K562 (cell line): Measurements from ENCODE around the gene TRAF1. TPM values are rescaled to one million over a fixed set of nuclear protein-coding genes. Genes with fewer than 3 reads are reported as not detected.

ENCODE experiments used
- ATAC-seq: fragments of 200-7000 bp; cut with Tn5 transposase; 3 replicates; pipeline ENCODE4 v1.9.1; 2020; ENCODE audit warnings: moderate library complexity
- BruUV-seq: library from RNA; stranded (reverse); fragments of 400-500 nt; replicated peaks from 2 replicates; lab custom pipeline; 2021; lab: Mats Ljungman, UMichigan
- CTCF ChIA-PET: fragments of 300-600 bp; formaldehyde crosslinking; extraction: SDS; loops from one replicate; lab custom pipeline; 2021; ENCODE audit warnings: low intra/inter-chr PET ratio; lab: Yijun Ruan, JAX
- POLR2A ChIA-PET: fragments of 300-600, 350-650 bp; sonication (Branson Sonifier 250); formaldehyde crosslinking; extraction: SDS; loops from one replicate; lab custom pipeline; 2021; ENCODE audit warnings: antibody characterized with exemption, inconsistent platforms; lab: Yijun Ruan, JAX
- DNase-seq, 4 experiments: peaks; one replicate each; pipeline versions ENCODE4 v3.0.0 to v3.0.0-alpha.2; 2011 to 2018; ENCODE audit warnings: low spot score in 3 of 4, mixed read lengths in 3 of 4; ENCODE audit errors: extremely low read depth in 1 of 4
- FAIRE-seq: peaks from 2 replicates; lab custom pipeline; 2011; peaks lifted over from hg19 to GRCh38; lab: Jason Lieb, UNC
- H2AFZ ChIP-seq: 2 replicates; pipeline ENCODE4 v1.6.0; 2011; ENCODE audit warnings: low read depth, low read length, control low read depth, inconsistent platforms
- H3K27ac ChIP-seq: fragments of 200-600 bp; 3 replicates; pipeline ENCODE4 v1.8.0; 2011; ENCODE audit warnings: low read depth, mild to moderate bottlenecking, control low read depth, inconsistent platforms, low read length, moderate library complexity, mixed read lengths; ENCODE audit errors: extremely low read depth
- H3K27me3 ChIP-seq, 2 experiments: fragments of 300-600 bp in 1 of 2; 2 replicates in 1 of 2; 3 replicates in 1 of 2; pipeline versions ENCODE4 v1.6.0 to v1.8.0; 2011; ENCODE audit warnings: inconsistent platforms in 2 of 2, low read length in 2 of 2, mild to moderate bottlenecking in 1 of 2, mixed read lengths in 1 of 2, moderate library complexity in 1 of 2; ENCODE audit not compliant: control insufficient read depth in 2 of 2, insufficient read depth in 2 of 2
- H3K36me3 ChIP-seq: fragments of 300-600 bp; 3 replicates; pipeline ENCODE4 v1.8.0; 2011; ENCODE audit warnings: mild to moderate bottlenecking, low read length, inconsistent platforms; ENCODE audit not compliant: control insufficient read depth, insufficient read depth
- H3K4me1 ChIP-seq, 2 experiments: fragments of 200-600 bp in 1 of 2; replicated peaks in 1 of 2; 2 replicates in 1 of 2; 3 replicates in 1 of 2; pipeline versions ENCODE4 v1.5.1 to v1.8.0; 2011; ENCODE audit warnings: inconsistent platforms in 2 of 2, low read length in 2 of 2, mild to moderate bottlenecking in 1 of 2, mixed read lengths in 1 of 2, moderate library complexity in 1 of 2; ENCODE audit not compliant: control insufficient read depth in 2 of 2, insufficient read depth in 2 of 2
- H3K4me2 ChIP-seq: 2 replicates; pipeline ENCODE4 v1.6.1; 2011; ENCODE audit warnings: low read length, control low read depth, inconsistent platforms, mixed read lengths; ENCODE audit not compliant: insufficient read depth
- H3K4me3 ChIP-seq: fragments of 200-600 bp; sonication (generic), shearing (Covaris generic); 2 replicates; pipeline ENCODE4 v1.5.1; 2016; ENCODE audit warnings: control low read depth, inconsistent platforms
- H3K79me2 ChIP-seq: fragments of 200-600 bp; 3 replicates; pipeline ENCODE4 v1.8.0; 2011; ENCODE audit warnings: low read length, inconsistent platforms; ENCODE audit not compliant: control insufficient read depth, insufficient read depth
- H3K9ac ChIP-seq, 2 experiments: 2 replicates each; pipeline versions ENCODE4 v1.6.0 to v1.6.1; 2011; ENCODE audit warnings: low read depth in 2 of 2, low read length in 2 of 2, control low read depth in 1 of 2, inconsistent platforms in 1 of 2, mild to moderate bottlenecking in 1 of 2, mixed read lengths in 1 of 2; ENCODE audit not compliant: insufficient read depth in 1 of 2
- H3K9me1 ChIP-seq: one replicate; pipeline ENCODE4 v1.6.0; 2011; ENCODE audit warnings: inconsistent platforms, mild to moderate bottlenecking, low read length, moderate library complexity; ENCODE audit not compliant: control insufficient read depth, insufficient read depth
- H3K9me3 ChIP-seq: replicated peaks from 2 replicates; pipeline ENCODE4 v1.5.1; 2011; ENCODE audit warnings: low read depth, low read length, inconsistent platforms; ENCODE audit not compliant: control insufficient read depth, insufficient read depth
- H4K20me1 ChIP-seq: replicated peaks from 2 replicates; pipeline ENCODE4 v1.6.1; 2011; ENCODE audit warnings: low read length, inconsistent platforms, mixed read lengths; ENCODE audit not compliant: control insufficient read depth, insufficient read depth
- JUN ChIP-seq, 2 experiments: sonication (generic) in 1 of 2; formaldehyde crosslinking in 1 of 2; IDR thresholded peaks; 2 replicates each; pipeline versions ENCODE4 v1.6.1 to v1.8.0; 2012 to 2022; ENCODE audit warnings: borderline replicate concordance in 2 of 2, mild to moderate bottlenecking in 2 of 2, improper control_type of control experiment in 1 of 2, low read depth in 1 of 2, low read length in 1 of 2, missing genetic modification reagents in 1 of 2
- MTA2 ChIP-seq: fragments of 450-650 bp; IDR thresholded peaks from 2 replicates; pipeline ENCODE4 v1.6.1; 2016; ENCODE audit warnings: low read depth
- TAF7 ChIP-seq: fragments of 450-650 bp; IDR thresholded peaks from 2 replicates; pipeline ENCODE4 v1.6.1; 2016; ENCODE audit warnings: missing genetic modification characterization, missing compliant biosample characterization
- ZC3H8 ChIP-seq: fragments of 450-650 bp; IDR thresholded peaks from 2 replicates; pipeline ENCODE4 v1.6.1; 2017
- ZNF184 ChIP-seq: sonication (generic); formaldehyde crosslinking; IDR thresholded peaks from 2 replicates; pipeline ENCODE4 v1.5.0; 2020; ENCODE audit warnings: missing genetic modification reagents
- ZNF224 ChIP-seq: sonication (generic); formaldehyde crosslinking; IDR thresholded peaks from 2 replicates; pipeline ENCODE4 v1.8.0; 2022; ENCODE audit warnings: mild to moderate bottlenecking, missing genetic modification reagents
- WGBS: fragments of 100-300 bp; shearing (Covaris generic); methylation state at CpG from one replicate; pipeline ENCODE4 v1.1.6; 2016; ENCODE audit warnings: low coverage, mixed read lengths; ENCODE audit not compliant: insufficient coverage; ENCODE audit errors: missing lambda C conversion rate; 5-methylcytosine and 5-hydroxymethylcytosine counted together
- in situ Hi-C: fragments of 300-500 bp; cut with MboI; formaldehyde crosslinking; loops from 4 replicates; pipeline ENCODE4 v1.15.0; 2018; ENCODE audit warnings: inconsistent platforms, mixed read lengths
- intact Hi-C: fragments of 100-400 bp; cut with micrococcal nuclease; formaldehyde crosslinking; loops from 2 replicates; pipeline ENCODE4 v1.14.2; 2022
- polyA plus RNA-seq, 8 experiments: library from polyadenylated mRNA; depleted of rRNA in 4 of 8; stranded (reverse) in 5 of 8; unstranded in 3 of 8; fragments of >200 nt; fragmentation: Nextera tagmentation in 2 of 8; fragmentation: Illumina TruSeq in 1 of 8; extraction: Ambion mirVana in 2 of 8; extraction: Trizol in 1 of 8; gene quantifications; 2 replicates each; pipeline versions ENCODE4 v1.2.1 to v1.2.3, GENCODE V29; 2011 to 2014; ENCODE audit warnings: inconsistent platforms in 1 of 8, missing spikeins in 1 of 8
- total RNA-seq, 7 experiments: library from RNA; depleted of rRNA in 6 of 7; stranded (reverse); fragments of >200 nt in 6 of 7; fragmentation: Illumina TruSeq in 2 of 7; extraction: Trizol in 2 of 7; gene quantifications; 2 replicates each; pipeline versions ENCODE4 v1.2.1 to v1.2.3, GENCODE V29; 2011 to 2021; ENCODE audit warnings: low replicate concordance in 1 of 7
- TF ChIP-seq, protein P1 (sequence below): fragments of 450-650 bp; IDR thresholded peaks from 2 replicates; pipeline ENCODE4 v1.6.1; 2016; ENCODE audit warnings: borderline replicate concordance
- TF ChIP-seq, protein P2 (sequence below): fragments of 250-450 bp; sonication (Bioruptor Pico); IDR thresholded peaks from 2 replicates; pipeline ENCODE4 v1.4.0; 2020; ENCODE audit warnings: mild to moderate bottlenecking, moderate library complexity, borderline replicate concordance

Gene TRAF1
- total and polyA plus RNA-seq, 9 of the 15 experiments (the other 6 are each of a cell fraction or from before 2014, with no cell fraction given): 0.01 to 1.1 (median 0.04) TPM; not detected in 2

DNA sequence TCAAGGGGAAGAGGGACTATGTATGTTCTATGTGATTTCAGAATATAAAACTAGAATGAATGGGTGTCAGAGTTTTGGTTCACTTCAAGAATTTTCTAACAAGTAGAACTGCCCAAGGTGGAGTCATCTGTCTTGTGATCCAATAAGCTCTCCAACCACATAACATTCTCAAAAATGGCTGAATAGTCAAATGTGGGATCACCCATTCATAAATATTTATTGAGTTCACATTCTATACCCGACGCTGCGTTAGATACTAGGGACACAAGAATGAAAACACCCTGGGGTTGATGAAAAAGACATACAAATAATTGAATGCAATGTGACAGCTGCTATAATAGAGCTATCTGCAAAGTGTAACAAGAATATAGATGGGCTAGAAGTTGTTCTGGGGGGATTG is 35.3 kb upstream of the TRAF1 start:
- no peak overlapping the region for H2AFZ ChIP-seq
- no peaks in the 10 kb centered on the region for H3K79me2 ChIP-seq
- ChIA-PET CTCF (no interaction called here), POLR2A (interaction anchor here (0.9 kb wide), 1 partner anchor 207 kb away, joined by 3 read pairs; no protein-coding TSS in a partner anchor)
- no peak overlapping the region for H3K9ac ChIP-seq
- no peaks in the 10 kb centered on the region for H4K20me1 ChIP-seq
- DNase-seq (no peak), ATAC-seq (no peak), FAIRE-seq (no peak)
- no peaks in the 10 kb centered on the region for H3K36me3 ChIP-seq
- no peak overlapping the region for H3K4me2 ChIP-seq
- no peaks in the 10 kb centered on the region for H3K9me3 ChIP-seq
- 0% methylated on average over 3 of the region's 3 CpGs for WGBS
- in situ Hi-C loops (no loop called here), intact Hi-C loops (no loop called here)
- peaks cover 20 to 24% of the 10 kb centered on the region in 2 experiments for H3K27me3 ChIP-seq
- BruUV-seq: no TSS peak
- H3K4me1 ChIP-seq: no peaks in the 10 kb centered on the region
- TF ChIP-seq, protein P1, sequence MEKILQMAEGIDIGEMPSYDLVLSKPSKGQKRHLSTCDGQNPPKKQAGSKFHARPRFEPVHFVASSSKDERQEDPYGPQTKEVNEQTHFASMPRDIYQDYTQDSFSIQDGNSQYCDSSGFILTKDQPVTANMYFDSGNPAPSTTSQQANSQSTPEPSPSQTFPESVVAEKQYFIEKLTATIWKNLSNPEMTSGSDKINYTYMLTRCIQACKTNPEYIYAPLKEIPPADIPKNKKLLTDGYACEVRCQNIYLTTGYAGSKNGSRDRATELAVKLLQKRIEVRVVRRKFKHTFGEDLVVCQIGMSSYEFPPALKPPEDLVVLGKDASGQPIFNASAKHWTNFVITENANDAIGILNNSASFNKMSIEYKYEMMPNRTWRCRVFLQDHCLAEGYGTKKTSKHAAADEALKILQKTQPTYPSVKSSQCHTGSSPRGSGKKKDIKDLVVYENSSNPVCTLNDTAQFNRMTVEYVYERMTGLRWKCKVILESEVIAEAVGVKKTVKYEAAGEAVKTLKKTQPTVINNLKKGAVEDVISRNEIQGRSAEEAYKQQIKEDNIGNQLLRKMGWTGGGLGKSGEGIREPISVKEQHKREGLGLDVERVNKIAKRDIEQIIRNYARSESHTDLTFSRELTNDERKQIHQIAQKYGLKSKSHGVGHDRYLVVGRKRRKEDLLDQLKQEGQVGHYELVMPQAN: no peak
- TF ChIP-seq, protein P2, sequence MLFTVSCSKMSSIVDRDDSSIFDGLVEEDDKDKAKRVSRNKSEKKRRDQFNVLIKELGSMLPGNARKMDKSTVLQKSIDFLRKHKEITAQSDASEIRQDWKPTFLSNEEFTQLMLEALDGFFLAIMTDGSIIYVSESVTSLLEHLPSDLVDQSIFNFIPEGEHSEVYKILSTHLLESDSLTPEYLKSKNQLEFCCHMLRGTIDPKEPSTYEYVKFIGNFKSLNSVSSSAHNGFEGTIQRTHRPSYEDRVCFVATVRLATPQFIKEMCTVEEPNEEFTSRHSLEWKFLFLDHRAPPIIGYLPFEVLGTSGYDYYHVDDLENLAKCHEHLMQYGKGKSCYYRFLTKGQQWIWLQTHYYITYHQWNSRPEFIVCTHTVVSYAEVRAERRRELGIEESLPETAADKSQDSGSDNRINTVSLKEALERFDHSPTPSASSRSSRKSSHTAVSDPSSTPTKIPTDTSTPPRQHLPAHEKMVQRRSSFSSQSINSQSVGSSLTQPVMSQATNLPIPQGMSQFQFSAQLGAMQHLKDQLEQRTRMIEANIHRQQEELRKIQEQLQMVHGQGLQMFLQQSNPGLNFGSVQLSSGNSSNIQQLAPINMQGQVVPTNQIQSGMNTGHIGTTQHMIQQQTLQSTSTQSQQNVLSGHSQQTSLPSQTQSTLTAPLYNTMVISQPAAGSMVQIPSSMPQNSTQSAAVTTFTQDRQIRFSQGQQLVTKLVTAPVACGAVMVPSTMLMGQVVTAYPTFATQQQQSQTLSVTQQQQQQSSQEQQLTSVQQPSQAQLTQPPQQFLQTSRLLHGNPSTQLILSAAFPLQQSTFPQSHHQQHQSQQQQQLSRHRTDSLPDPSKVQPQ (CRISPR knock-in tag): no peak
- TF ChIP-seq MTA2 (no peak), ZNF224 (CRISPR knock-in tag) (no peak), TAF7 (tag) (no peak), ZNF184 (CRISPR knock-in tag) (no peak), ZC3H8 (no peak), JUN (IDR thresholded peaks at IDR 0.05; ENCODE audit: borderline replicate concordance, low read depth, low read length) (no peak), JUN (CRISPR knock-in tag; IDR thresholded peaks at IDR 0.05; ENCODE audit: borderline replicate concordance) (no peak)
- H3K4me3 ChIP-seq: no peak overlapping the region
- no peak overlapping the region for H3K27ac ChIP-seq
- H3K9me1 ChIP-seq: no peaks in the 10 kb centered on the region
